Gastroesophageal sphincter (tissue), 3 donors: ENCODE measurements around the gene ATRX.

Experiments
- CTCF ChIP-seq, 4 experiments: fragments of 200-600 bp in 2 of 4; fragments of 450-650 bp in 2 of 4; sonication (generic) in 1 of 4; IDR thresholded peaks; one replicate each; pipeline ENCODE4 v1.5.1; 2017 to 2019; ENCODE audit warnings: antibody characterized with exemption in 4 of 4, mild to moderate bottlenecking in 2 of 4, moderate library complexity in 2 of 4
- EP300 ChIP-seq: sonication (generic); formaldehyde crosslinking; IDR thresholded peaks from one replicate; pipeline ENCODE4 v1.6.1; 2017; ENCODE audit warnings: antibody characterized with exemption, mild to moderate bottlenecking
- POLR2AphosphoS5 ChIP-seq: sonication (generic); formaldehyde crosslinking; IDR thresholded peaks from one replicate; pipeline ENCODE4 v1.6.1; 2017; ENCODE audit warnings: antibody characterized with exemption

- TF ChIP-seq CTCF (IDR thresholded peaks at IDR 0.05) = no peak
- TF ChIP-seq POLR2AphosphoS5 = no peak
- no peak for TF ChIP-seq EP300
These were observed 14.4 kb downstream of the ATRX start for GRCh38 chrX:77771601-77772000.
